Thoracic aorta (tissue), 2 donors: ENCODE measurements around the gene MBNL1. TPM values are rescaled to one million over a fixed set of nuclear protein-coding genes. Genes with fewer than 3 reads are reported as not detected.

ENCODE experiments used
- ATAC-seq: fragments of 150-250 bp; one replicate; pipeline ENCODE4 v1.8.0; 2017; ENCODE audit warnings: low read depth; ENCODE audit not compliant: insufficient number of reproducible peaks, low FRiP score
- DNase-seq: peaks from one replicate; pipeline ENCODE4 v3.0.0-alpha.2; 2020; ENCODE audit warnings: low spot score
- H3K27ac ChIP-seq, 2 donors: fragments of 200-600 bp; sonication (generic); 1 replicate in 1 of 2; 2 replicates in 1 of 2; pipeline ENCODE4 v1.5.1; 2016; ENCODE audit warnings: mild to moderate bottlenecking in 2 of 2, moderate library complexity in 2 of 2
- H3K27me3 ChIP-seq: fragments of 200-600 bp; sonication (generic); replicated peaks from 2 replicates; pipeline ENCODE4 v1.6.0; 2016; ENCODE audit warnings: mild to moderate bottlenecking; ENCODE audit not compliant: insufficient read depth
- H3K36me3 ChIP-seq: fragments of 200-600 bp; sonication (generic); one replicate; pipeline ENCODE4 v1.5.1; 2016
- H3K4me1 ChIP-seq, 2 donors: fragments of 200-600 bp; sonication (generic); 1 replicate in 1 of 2; 2 replicates in 1 of 2; pipeline versions ENCODE4 v1.5.1 to v1.6.0; 2016; ENCODE audit warnings: low read depth in 2 of 2, mild to moderate bottlenecking in 1 of 2; ENCODE audit not compliant: control insufficient read depth in 1 of 2
- H3K4me3 ChIP-seq: fragments of 200-600 bp; sonication (generic); 2 replicates; pipeline ENCODE4 v1.5.1; 2016; ENCODE audit warnings: mild to moderate bottlenecking
- H3K9me3 ChIP-seq: fragments of 200-600 bp; sonication (generic); 2 replicates; pipeline ENCODE4 v1.5.1; 2016
- total RNA-seq, 2 donors: library from RNA; depleted of rRNA; stranded (reverse); fragments of >200 nt; gene quantifications; one replicate each; pipeline versions ENCODE4 v1.1.0 to v1.2.3, GENCODE V29; 2016
- TF ChIP-seq, protein P1 (sequence below): fragments of 200-600 bp; sonication (generic); IDR thresholded peaks from one replicate; pipeline ENCODE4 v1.5.1; 2019; ENCODE audit warnings: antibody characterized with exemption

MBNL1 gene
- total RNA-seq, 2 donors from 2014 or later: 783 to 1,062 TPM

- Histone ChIP-seq H3K27ac (peak overlapping the region; percentile 13 to 49), H3K27me3 (no peaks in the 10 kb centered on the region), H3K9me3 (no peaks in the 10 kb centered on the region), H3K4me1 (peaks cover 49 to 87% of the 10 kb centered on the region in 2 donors), H3K4me3 (no peak overlapping the region), H3K36me3 (no peaks in the 10 kb centered on the region)
- DNase-seq: no peak
- TF ChIP-seq, protein P1, sequence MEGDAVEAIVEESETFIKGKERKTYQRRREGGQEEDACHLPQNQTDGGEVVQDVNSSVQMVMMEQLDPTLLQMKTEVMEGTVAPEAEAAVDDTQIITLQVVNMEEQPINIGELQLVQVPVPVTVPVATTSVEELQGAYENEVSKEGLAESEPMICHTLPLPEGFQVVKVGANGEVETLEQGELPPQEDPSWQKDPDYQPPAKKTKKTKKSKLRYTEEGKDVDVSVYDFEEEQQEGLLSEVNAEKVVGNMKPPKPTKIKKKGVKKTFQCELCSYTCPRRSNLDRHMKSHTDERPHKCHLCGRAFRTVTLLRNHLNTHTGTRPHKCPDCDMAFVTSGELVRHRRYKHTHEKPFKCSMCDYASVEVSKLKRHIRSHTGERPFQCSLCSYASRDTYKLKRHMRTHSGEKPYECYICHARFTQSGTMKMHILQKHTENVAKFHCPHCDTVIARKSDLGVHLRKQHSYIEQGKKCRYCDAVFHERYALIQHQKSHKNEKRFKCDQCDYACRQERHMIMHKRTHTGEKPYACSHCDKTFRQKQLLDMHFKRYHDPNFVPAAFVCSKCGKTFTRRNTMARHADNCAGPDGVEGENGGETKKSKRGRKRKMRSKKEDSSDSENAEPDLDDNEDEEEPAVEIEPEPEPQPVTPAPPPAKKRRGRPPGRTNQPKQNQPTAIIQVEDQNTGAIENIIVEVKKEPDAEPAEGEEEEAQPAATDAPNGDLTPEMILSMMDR: no peak
- ATAC-seq: no peak
Observed at GRCh38 chr3:152356870-152357276, 88.1 kb downstream of the MBNL1 start.

DNA sequence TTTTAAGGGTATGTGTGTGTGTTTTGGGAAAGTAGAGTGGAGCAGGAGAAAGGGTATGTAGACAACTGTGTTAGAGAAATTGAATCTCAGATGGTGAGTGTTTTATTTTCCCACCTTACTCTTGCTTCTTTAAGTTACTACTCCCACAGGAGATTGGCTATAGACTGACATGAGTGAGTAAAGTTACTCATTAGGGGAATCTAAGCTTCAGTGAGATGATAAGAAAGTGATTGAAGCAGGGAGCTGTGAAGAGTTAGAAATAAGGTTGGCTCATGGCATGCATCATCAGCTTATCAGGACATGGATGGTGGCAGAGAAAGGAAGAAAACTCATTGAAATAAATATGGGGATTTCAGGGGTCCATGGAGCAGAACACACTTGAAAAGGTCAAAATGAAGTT, 88.9 kb downstream of the MBNL1 start:
- Histone ChIP-seq H3K27me3 (no peaks in the 10 kb centered on the region), H3K27ac (peak overlapping the region in 1 of 2 donors; percentile 49), H3K4me1 (peaks cover 52 to 88% of the 10 kb centered on the region in 2 donors), H3K9me3 (no peaks in the 10 kb centered on the region), H3K36me3 (no peaks in the 10 kb centered on the region), H3K4me3 (no peak overlapping the region)
- no peak for DNase-seq
- TF ChIP-seq, protein P1: no peak
- no peak for ATAC-seq

GRCh38 chr3:152359385-152360248, 90.9 kb downstream of the MBNL1 start:
- Histone ChIP-seq H3K4me1 (peaks cover 52 to 87% of the 10 kb centered on the region in 2 donors), H3K9me3 (no peaks in the 10 kb centered on the region), H3K4me3 (no peak overlapping the region), H3K27ac (peak overlapping the region in 1 of 2 donors; percentile 31), H3K36me3 (no peaks in the 10 kb centered on the region), H3K27me3 (no peaks in the 10 kb centered on the region)
- TF ChIP-seq, protein P1: no peak
- DNase-seq (no peak), ATAC-seq (no peak)

DNA sequence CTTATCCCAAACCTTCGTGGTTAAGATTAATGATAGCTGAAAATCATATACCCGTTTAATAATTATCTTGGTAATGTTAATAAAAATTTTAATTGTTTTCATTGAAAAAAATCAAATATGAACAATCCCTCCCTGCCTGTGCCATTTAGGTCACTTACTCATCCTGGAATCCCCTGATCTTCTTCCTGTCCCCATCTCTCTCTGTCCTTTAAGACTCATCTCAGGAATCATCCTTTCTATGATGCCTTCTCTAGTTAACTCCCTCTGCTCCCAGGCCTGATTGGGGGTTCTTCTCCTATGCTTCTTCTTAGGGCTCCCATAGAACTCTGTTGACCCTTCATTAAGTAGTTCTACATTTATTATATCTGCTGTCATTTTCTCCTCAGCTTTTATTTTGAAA, 91.6 kb downstream of the MBNL1 start:
- H3K27ac ChIP-seq: no peak overlapping the region
- DNase-seq (no peak), ATAC-seq (no peak)
- H3K9me3 ChIP-seq: no peaks in the 10 kb centered on the region
- TF ChIP-seq, protein P1: no peak
- H3K36me3 ChIP-seq: no peaks in the 10 kb centered on the region
- no peak overlapping the region for H3K4me3 ChIP-seq
- H3K4me1 ChIP-seq: peaks cover 53 to 88% of the 10 kb centered on the region in 2 donors
- H3K27me3 ChIP-seq: no peaks in the 10 kb centered on the region

GRCh38 chr3:152360966-152361365, 92.2 kb downstream of the MBNL1 start:
- no peak overlapping the region for H3K4me3 ChIP-seq
- H3K27ac ChIP-seq: peak overlapping the region in 1 of 2 donors; percentile 23
- TF ChIP-seq, protein P1: no peak
- no peaks in the 10 kb centered on the region for H3K9me3 ChIP-seq
- ATAC-seq (no peak), DNase-seq (no peak)
- peaks cover 53 to 88% of the 10 kb centered on the region in 2 donors for H3K4me1 ChIP-seq
- no peaks in the 10 kb centered on the region for H3K36me3 ChIP-seq
- no peaks in the 10 kb centered on the region for H3K27me3 ChIP-seq
